Panc1 (cell line): ENCODE results near the gene CCDC15. TPM values are rescaled to one million over a fixed set of nuclear protein-coding genes. Genes with fewer than 3 reads are reported as not detected.

Source experiments
- ATAC-seq: fragments of 200-7000 bp; cut with Tn5 transposase; 2 replicates; pipeline ENCODE4 v1.9.1; 2020; ENCODE audit warnings: mild to moderate bottlenecking, moderate library complexity
- BruUV-seq: library from RNA; stranded (reverse); fragments of 400-500 nt; replicated peaks from 2 replicates; lab custom pipeline; 2021; lab: Mats Ljungman, UMichigan
- CTCF ChIA-PET: fragments of 300-600 bp; sonication (Branson Sonifier 250); formaldehyde crosslinking; loops from one replicate; lab custom pipeline; 2022; ENCODE audit warnings: antibody characterized with exemption; lab: Charles Lee
- POLR2A ChIA-PET: fragments of 300-600 bp; sonication (Branson Sonifier 250); formaldehyde crosslinking; loops from one replicate; lab custom pipeline; 2022; ENCODE audit warnings: antibody characterized with exemption; lab: Charles Lee
- DNase-seq: peaks from one replicate; pipeline ENCODE4 v3.0.0-alpha.2; 2010; ENCODE audit warnings: low read depth, low spot score
- H3K27ac ChIP-seq: 2 replicates; pipeline ENCODE4 v1.5.1; 2011; ENCODE audit warnings: mild to moderate bottlenecking, low read length, inconsistent platforms
- H3K27me3 ChIP-seq: fragments of 200-500 bp; sonication (Bioruptor generic); 2 replicates; pipeline ENCODE4 v1.6.0; 2014; ENCODE audit warnings: low read length, inconsistent platforms; ENCODE audit not compliant: control insufficient read depth, insufficient read depth
- H3K36me3 ChIP-seq: fragments of 200-500 bp; sonication (Bioruptor generic); 2 replicates; pipeline ENCODE4 v1.5.1; 2014; ENCODE audit warnings: inconsistent platforms, mild to moderate bottlenecking, low read length, moderate library complexity; ENCODE audit not compliant: control insufficient read depth, insufficient read depth
- H3K4me1 ChIP-seq: 2 replicates; pipeline ENCODE4 v1.5.1; 2011; ENCODE audit warnings: inconsistent platforms, mild to moderate bottlenecking, low read length, moderate library complexity; ENCODE audit not compliant: control insufficient read depth, insufficient read depth
- H3K4me3 ChIP-seq, 2 experiments: 2 replicates each; pipeline ENCODE4 v1.5.1; 2011 to 2012; ENCODE audit warnings: low read depth in 2 of 2, low read length in 2 of 2, mild to moderate bottlenecking in 2 of 2, inconsistent platforms in 1 of 2, moderate library complexity in 1 of 2
- H3K9me3 ChIP-seq: fragments of 200-500 bp; sonication (Bioruptor generic); 2 replicates; pipeline ENCODE4 v1.5.1; 2014; ENCODE audit warnings: low read depth, mild to moderate bottlenecking, inconsistent platforms, low read length, moderate library complexity; ENCODE audit not compliant: control insufficient read depth, insufficient read depth
- CTCF ChIP-seq: fragments of 450-650 bp; IDR thresholded peaks from 2 replicates; pipeline ENCODE4 v1.5.1; 2017; ENCODE audit warnings: mild to moderate bottlenecking
- POLR2AphosphoS5 ChIP-seq: IDR thresholded peaks from 2 replicates; pipeline ENCODE4 v1.6.1; 2012; ENCODE audit warnings: mild to moderate bottlenecking, low read depth, low read length, moderate library complexity
- REST ChIP-seq, 2 experiments: IDR thresholded peaks; 2 replicates each; pipeline ENCODE4 v1.6.1; 2011 to 2012; ENCODE audit warnings: low read depth in 2 of 2, control low read depth in 1 of 2, low read length in 1 of 2, mild to moderate bottlenecking in 1 of 2, moderate library complexity in 1 of 2; ENCODE audit not compliant: insufficient read depth in 1 of 2
- SIN3A ChIP-seq: IDR thresholded peaks from 2 replicates; pipeline ENCODE4 v1.6.1; 2012; ENCODE audit warnings: low read depth, mild to moderate bottlenecking, low read length, moderate library complexity, borderline replicate concordance; ENCODE audit not compliant: insufficient read depth
- TCF7L2 ChIP-seq: IDR thresholded peaks from 2 replicates; pipeline ENCODE4 v1.6.1; 2011; ENCODE audit warnings: mild to moderate bottlenecking, low read depth, low read length, inconsistent platforms
- in situ Hi-C: cut with HindIII; loops from 2 replicates; pipeline ENCODE4 v1.10.0; 2016; ENCODE audit warnings: low sequenced_read_pairs, low pct_unique_long_range_greater_than_20kb
- intact Hi-C: fragments of 100-400 bp; cut with micrococcal nuclease; formaldehyde crosslinking; loops from one replicate; pipeline ENCODE4 v1.10.0; 2022; ENCODE audit not compliant: unreplicated experiment
- total RNA-seq: library from RNA; stranded (reverse); gene quantifications from one replicate; pipeline ENCODE4 v1.2.1, GENCODE V29; 2021; ENCODE audit not compliant: unreplicated experiment

CCDC15 gene
- total RNA-seq, 1 experiment from 2014 or later = 2.8 TPM

- Histone ChIP-seq H3K4me3 (no peak overlapping the region), H3K27ac (no peak overlapping the region), H3K36me3 (no peaks in the 10 kb centered on the region), H3K27me3 (peaks cover 2% of the 10 kb centered on the region; the same call in 1 of the 2 replicates), H3K9me3 (no peaks in the 10 kb centered on the region), H3K4me1 (no peaks in the 10 kb centered on the region)
- intact Hi-C loops (no loop called here), in situ Hi-C loops (no loop called here)
- CTCF ChIA-PET = no interaction called here
- DNase-seq (no peak), ATAC-seq (no peak)
- TF ChIP-seq POLR2AphosphoS5 (no peak), SIN3A (no peak), TCF7L2 (no peak), CTCF (no peak), REST (IDR thresholded peaks at IDR 0.05; ENCODE audit: insufficient read depth in 1 of 2, low read depth in 2 of 2, low read length in 1 of 2) (no peak)
- no TSS peak for BruUV-seq
- POLR2A ChIA-PET = no interaction called here
Observed at GRCh38 chr11:124945826-124946225, 8.2 kb upstream of the CCDC15 start.

DNA sequence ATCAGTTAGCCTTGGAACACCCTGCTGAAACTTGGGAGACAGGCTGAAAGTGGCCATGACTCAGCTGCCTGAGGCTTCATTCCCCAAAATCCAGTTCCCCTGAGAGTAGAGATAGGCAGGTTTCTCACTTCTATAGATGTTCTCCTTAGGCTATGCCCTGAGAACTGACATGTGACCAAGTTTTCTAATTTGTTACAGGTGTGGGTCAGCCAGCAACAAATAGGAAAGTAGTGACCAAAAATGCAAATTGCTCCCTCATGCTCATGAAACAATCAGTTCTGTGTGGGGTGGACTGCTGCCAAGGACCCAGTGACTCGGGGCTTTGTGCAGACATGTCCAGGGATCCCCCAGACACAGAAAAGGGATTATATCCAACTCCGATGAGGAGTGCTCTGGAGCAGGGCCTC is 7.3 kb upstream of the CCDC15 start:
- Histone ChIP-seq H3K9me3 (no peaks in the 10 kb centered on the region), H3K4me1 (no peaks in the 10 kb centered on the region), H3K27me3 (peaks cover 3% of the 10 kb centered on the region; the same call in 1 of the 2 replicates), H3K27ac (no peak overlapping the region), H3K4me3 (no peak overlapping the region), H3K36me3 (no peaks in the 10 kb centered on the region)
- BruUV-seq = no TSS peak
- in situ Hi-C loops (no loop called here), intact Hi-C loops (no loop called here)
- DNase-seq = no peak
- TF ChIP-seq TCF7L2 = no peak
- no peak for TF ChIP-seq SIN3A
- no peak for TF ChIP-seq POLR2AphosphoS5
- TF ChIP-seq CTCF = no peak
- no peak for TF ChIP-seq REST (IDR thresholded peaks at IDR 0.05; ENCODE audit: insufficient read depth in 1 of 2, low read depth in 2 of 2, low read length in 1 of 2)
- ATAC-seq = no peak
- POLR2A ChIA-PET = no interaction called here
- CTCF ChIA-PET = no interaction called here
